OCI-LY7 (cell line): ENCODE measurements around the gene MMD. TPM values are rescaled to one million over a fixed set of nuclear protein-coding genes. Genes with fewer than 3 reads are reported as not detected.

ENCODE experiments used
- BruUV-seq: library from RNA; stranded (reverse); fragments of 400-500 nt; replicated peaks from 2 replicates; lab custom pipeline; 2021; lab: Mats Ljungman, UMichigan
- CTCF ChIA-PET: fragments of 300-600 bp; sonication (Branson Sonifier 250); formaldehyde crosslinking; loops from one replicate; lab custom pipeline; 2022; ENCODE audit warnings: antibody characterized with exemption; ENCODE audit not compliant: unreplicated experiment; lab: Charles Lee
- POLR2A ChIA-PET: fragments of 300-600 bp; sonication (Branson Sonifier 250); formaldehyde crosslinking; loops from one replicate; lab custom pipeline; 2022; ENCODE audit warnings: antibody characterized with exemption; lab: Charles Lee
- DNase-seq: peaks from one replicate; pipeline ENCODE4 v3.0.0-alpha.2; 2015; ENCODE audit warnings: low spot score
- H2AFZ ChIP-seq: fragments of 200-600 bp; sonication (generic), shearing (Covaris generic); 2 replicates; pipeline ENCODE4 v1.6.1; 2014; ENCODE audit warnings: mild to moderate bottlenecking, antibody characterized with exemption, low read length, moderate library complexity
- H3K27ac ChIP-seq: fragments of 200-600 bp; sonication (generic); 2 replicates; pipeline ENCODE4 v1.5.1; 2014; ENCODE audit warnings: mixed run types, low read depth, mild to moderate bottlenecking, moderate library complexity, low read length, inconsistent platforms; ENCODE audit not compliant: poor library complexity, severe bottlenecking
- H3K36me3 ChIP-seq: fragments of 200-600 bp; sonication (generic); 2 replicates; pipeline ENCODE4 v1.6.1; 2014; ENCODE audit warnings: mild to moderate bottlenecking, antibody characterized with exemption, low read length, moderate library complexity, mixed read lengths; ENCODE audit not compliant: insufficient read depth
- H3K4me1 ChIP-seq: fragments of 200-600 bp; sonication (generic); 2 replicates; pipeline ENCODE4 v1.5.1; 2014; ENCODE audit warnings: mild to moderate bottlenecking, low read length; ENCODE audit not compliant: insufficient read depth, poor library complexity, severe bottlenecking
- H3K4me2 ChIP-seq: fragments of 200-600 bp; sonication (generic); 2 replicates; pipeline ENCODE4 v1.6.1; 2014; ENCODE audit warnings: mild to moderate bottlenecking, low read length
- H3K4me3 ChIP-seq: fragments of 200-600 bp; sonication (generic); 2 replicates; pipeline ENCODE4 v1.5.1; 2014; ENCODE audit warnings: mild to moderate bottlenecking, low read depth, low read length; ENCODE audit not compliant: poor library complexity, severe bottlenecking
- H3K79me2 ChIP-seq: fragments of 200-600 bp; sonication (generic); 2 replicates; pipeline ENCODE4 v1.6.1; 2016; ENCODE audit warnings: low read depth, mild to moderate bottlenecking, low read length, moderate library complexity, mixed read lengths; ENCODE audit not compliant: insufficient read depth
- H3K9me2 ChIP-seq: fragments of 200-600 bp; sonication (generic); 2 replicates; pipeline ENCODE4 v1.6.1; 2016; ENCODE audit warnings: mild to moderate bottlenecking, low read length, mixed read lengths; ENCODE audit not compliant: insufficient read depth
- H3K9me3 ChIP-seq: fragments of 200-600 bp; sonication (generic); 2 replicates; pipeline ENCODE4 v1.6.1; 2014; ENCODE audit warnings: mild to moderate bottlenecking, mixed run types, low read length, mixed read lengths
- H4K20me1 ChIP-seq: fragments of 200-600 bp; sonication (generic); 2 replicates; pipeline ENCODE4 v1.6.1; 2014; ENCODE audit warnings: mild to moderate bottlenecking, antibody characterized with exemption, low read length, moderate library complexity, mixed read lengths; ENCODE audit not compliant: insufficient read depth
- CTCF ChIP-seq: fragments of 200-600 bp; sonication (generic); conservative IDR thresholded peaks from 2 replicates; pipeline ENCODE4 v1.5.1; 2014; ENCODE audit warnings: mild to moderate bottlenecking, antibody characterized with exemption, low read length, moderate library complexity, mixed read lengths
- EZH2phosphoT487 ChIP-seq: fragments of 200-600 bp; sonication (generic); IDR thresholded peaks from 2 replicates; pipeline ENCODE4 v1.6.1; 2018; ENCODE audit warnings: low read depth, borderline replicate concordance, mild to moderate bottlenecking, mixed run types, antibody characterized with exemption, low read length, moderate library complexity, mixed read lengths
- intact Hi-C: fragments of 100-400 bp; cut with micrococcal nuclease; formaldehyde crosslinking; loops from one replicate; pipeline ENCODE4 v1.10.0; 2022; ENCODE audit not compliant: unreplicated experiment
- total RNA-seq, 2 experiments: library from RNA; depleted of rRNA in 1 of 2; stranded (reverse); fragments of >200 nt in 1 of 2; shearing (Covaris generic) in 1 of 2; gene quantifications; 2 replicates each; pipeline ENCODE4 v1.2.3, GENCODE V29; 2014 to 2022

Gene MMD
- total RNA-seq, 2 experiments from 2014 or later, result 42.7 to 43.8 TPM

GRCh38 chr17:55345132-55345531, 76.5 kb downstream of the MMD start:
- Histone ChIP-seq H3K4me1 (no peaks in the 10 kb centered on the region), H3K36me3 (no peaks in the 10 kb centered on the region), H3K9me2 (no peaks in the 10 kb centered on the region), H3K9me3 (no peaks in the 10 kb centered on the region), H3K4me2 (no peak overlapping the region), H3K27ac (no peak overlapping the region), H4K20me1 (no peaks in the 10 kb centered on the region), H2AFZ (no peak overlapping the region), H3K79me2 (no peaks in the 10 kb centered on the region), H3K4me3 (no peak overlapping the region)
- ChIA-PET CTCF (interaction anchor here (1.0 kb wide), 1 partner anchor 9 kb away, joined by 3 read pairs; no protein-coding TSS in a partner anchor), POLR2A (no interaction called here)
- no peak for DNase-seq
- no peak for TF ChIP-seq EZH2phosphoT487
- no peak for TF ChIP-seq CTCF
- BruUV-seq, result no TSS peak
- intact Hi-C loops, result loop anchor here (5.0 kb wide), 1 partner anchor 293 kb away; no protein-coding TSS in a partner anchor

DNA sequence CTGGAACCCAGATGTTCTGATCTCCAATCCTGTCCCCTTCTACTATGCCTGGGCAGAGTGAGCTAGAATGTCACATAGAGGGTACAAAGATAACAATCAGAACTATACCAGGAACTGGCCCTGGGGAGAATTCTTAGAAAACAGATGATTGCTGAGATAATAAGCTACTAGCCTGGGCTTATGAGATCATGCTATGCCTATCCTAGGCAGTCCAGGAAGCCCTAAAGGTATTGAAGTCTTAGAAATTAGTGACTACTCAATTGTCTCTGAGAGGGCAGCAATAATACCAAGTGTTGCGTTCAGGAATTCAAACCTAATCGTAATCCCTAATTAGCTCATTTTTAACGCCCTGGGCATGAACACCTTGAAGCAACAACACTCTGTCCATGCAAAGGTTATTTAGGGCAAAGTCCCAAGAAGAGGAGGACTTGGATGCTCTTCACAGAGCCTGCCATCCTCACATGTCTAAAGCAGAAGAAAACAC, 77.1 kb downstream of the MMD start:
- no peak for TF ChIP-seq CTCF
- Histone ChIP-seq H3K9me2 (no peaks in the 10 kb centered on the region), H3K4me2 (no peak overlapping the region), H3K9me3 (no peaks in the 10 kb centered on the region), H2AFZ (no peak overlapping the region), H3K4me3 (no peak overlapping the region), H3K79me2 (no peaks in the 10 kb centered on the region), H3K27ac (no peak overlapping the region), H3K4me1 (no peaks in the 10 kb centered on the region), H4K20me1 (no peaks in the 10 kb centered on the region), H3K36me3 (no peaks in the 10 kb centered on the region)
- intact Hi-C loops, result no loop called here
- no peak for DNase-seq
- ChIA-PET POLR2A (interaction anchor here (0.6 kb wide), 1 partner anchor 14 kb away, joined by 4 read pairs; no protein-coding TSS in a partner anchor), CTCF (interaction anchor here (1.0 kb wide), 1 partner anchor 10 kb away, joined by 3 read pairs; no protein-coding TSS in a partner anchor)
- BruUV-seq, result no TSS peak

GRCh38 chr17:55343900-55344513, 77.6 kb downstream of the MMD start:
- Histone ChIP-seq H3K9me3 (no peaks in the 10 kb centered on the region), H4K20me1 (no peaks in the 10 kb centered on the region), H2AFZ (no peak overlapping the region), H3K4me3 (no peak overlapping the region), H3K36me3 (no peaks in the 10 kb centered on the region), H3K9me2 (no peaks in the 10 kb centered on the region), H3K27ac (no peak overlapping the region), H3K4me1 (no peaks in the 10 kb centered on the region), H3K4me2 (no peak overlapping the region), H3K79me2 (no peaks in the 10 kb centered on the region)
- intact Hi-C loops, result no loop called here
- no peak for DNase-seq
- BruUV-seq, result no TSS peak
- ChIA-PET POLR2A (interaction anchor here (0.6 kb wide), 1 partner anchor 15 kb away, joined by 4 read pairs; no protein-coding TSS in a partner anchor), CTCF (no interaction called here)
- TF ChIP-seq CTCF (no peak), EZH2phosphoT487 (no peak)
